Fibroblast of lung (primary cell): ENCODE data around the gene TATDN2. TPM values are rescaled to one million over a fixed set of nuclear protein-coding genes. Genes with fewer than 3 reads are reported as not detected.

Experiments
- DNase-seq, 2 donors: peaks; one replicate each; pipeline versions ENCODE4 v3.0.0 to v3.0.0-alpha.2; 2010; ENCODE audit warnings: low read depth in 2 of 2
- H2AFZ ChIP-seq: 2 replicates; pipeline ENCODE4 v1.5.1; 2012; ENCODE audit warnings: low read length, control low read depth, inconsistent platforms
- H3K27ac ChIP-seq: 2 replicates; pipeline ENCODE4 v1.5.1; 2011; ENCODE audit warnings: low read length, control low read depth; ENCODE audit not compliant: insufficient read depth
- H3K27me3 ChIP-seq: 2 replicates; pipeline ENCODE4 v1.5.1; 2011; ENCODE audit warnings: mild to moderate bottlenecking, low read length; ENCODE audit not compliant: control insufficient read depth, insufficient read depth
- H3K36me3 ChIP-seq: 2 replicates; pipeline ENCODE4 v1.5.1; 2011; ENCODE audit warnings: low read length; ENCODE audit not compliant: control insufficient read depth, insufficient read depth
- H3K4me1 ChIP-seq: 2 replicates; pipeline ENCODE4 v1.5.1; 2011; ENCODE audit warnings: low read length; ENCODE audit not compliant: control insufficient read depth, insufficient read depth; ENCODE audit errors: extremely low read depth
- H3K4me2 ChIP-seq: 2 replicates; pipeline ENCODE4 v1.5.1; 2011; ENCODE audit warnings: low read length, control low read depth; ENCODE audit not compliant: insufficient read depth; ENCODE audit errors: extremely low read depth
- H3K4me3 ChIP-seq, 4 experiments: fragments of 200-600 bp in 1 of 4; sonication (generic) in 1 of 4; replicated peaks in 1 of 4; 2 replicates each; pipeline ENCODE4 v1.5.1; 2011 to 2016; ENCODE audit warnings: low read length in 4 of 4, low read depth in 3 of 4, mild to moderate bottlenecking in 3 of 4, control low read depth in 2 of 4, inconsistent platforms in 1 of 4, mixed read lengths in 1 of 4; ENCODE audit not compliant: insufficient read depth in 1 of 4; ENCODE audit errors: control extremely low read depth in 1 of 4
- H3K79me2 ChIP-seq: 2 replicates; pipeline ENCODE4 v1.5.1; 2012; ENCODE audit warnings: mild to moderate bottlenecking, low read length, inconsistent platforms; ENCODE audit not compliant: control insufficient read depth, insufficient read depth
- H3K9ac ChIP-seq: 2 replicates; pipeline ENCODE4 v1.5.1; 2011; ENCODE audit warnings: mild to moderate bottlenecking, low read length, control low read depth; ENCODE audit not compliant: insufficient read depth
- H3K9me3 ChIP-seq: 2 replicates; pipeline ENCODE4 v1.5.1; 2012; ENCODE audit warnings: low read depth, low read length; ENCODE audit not compliant: control insufficient read depth, insufficient read depth
- H4K20me1 ChIP-seq: 2 replicates; pipeline ENCODE4 v1.5.1; 2011; ENCODE audit warnings: low read length; ENCODE audit not compliant: control insufficient read depth, insufficient read depth; ENCODE audit errors: extremely low read depth
- EZH2 ChIP-seq: IDR thresholded peaks from 2 replicates; pipeline ENCODE4 v1.5.1; 2012; ENCODE audit warnings: low read length, control low read depth, mild to moderate bottlenecking; ENCODE audit errors: missing control alignments
- polyA plus RNA-seq, 2 donors: library from polyadenylated mRNA; depleted of rRNA in 1 of 2; stranded (reverse) in 1 of 2; unstranded in 1 of 2; fragments of >200 nt; gene quantifications; 2 replicates each; pipeline ENCODE4 v1.2.1, GENCODE V29; 2011 to 2012; ENCODE audit warnings: missing spikeins in 1 of 2
- total RNA-seq: library from RNA; depleted of rRNA; stranded (reverse); fragments of >200 nt; gene quantifications from 2 replicates; pipeline ENCODE4 v1.2.1, GENCODE V29; 2014
- TF ChIP-seq, protein P1 (sequence below), 2 donors: IDR thresholded peaks in 1 of 2; conservative IDR thresholded peaks in 1 of 2; 1 replicate in 1 of 2; 2 replicates in 1 of 2; pipeline ENCODE4 v1.5.1; 2011 to 2012; ENCODE audit warnings: low read length in 2 of 2, control low read depth in 1 of 2, inconsistent platforms in 1 of 2, low read depth in 1 of 2, mild to moderate bottlenecking in 1 of 2

Gene TATDN2
- total and polyA plus RNA-seq, 2 donors (not counting 1 experiment from before 2014, with no cell fraction given): 12.4 to 16.5 TPM

DNA sequence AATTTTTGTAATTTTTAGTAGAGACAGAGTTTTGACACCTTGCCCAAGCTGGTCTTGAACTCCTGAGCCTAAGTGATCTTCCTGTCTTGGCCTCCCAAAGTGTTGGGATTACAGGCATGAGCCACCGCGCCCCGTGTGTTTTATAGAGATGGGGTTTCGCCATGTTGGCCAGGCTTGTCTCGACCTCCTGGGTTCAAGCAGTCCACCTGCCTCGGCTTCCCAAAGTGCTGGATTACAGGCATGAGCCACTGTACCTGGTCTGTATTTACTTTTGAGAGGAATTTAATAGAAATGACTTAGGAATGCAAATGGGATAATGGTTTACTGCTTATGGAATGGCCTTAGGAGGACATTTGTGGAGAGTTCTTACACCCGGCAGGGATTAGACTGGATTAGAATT is 10.8 kb downstream of the TATDN2 start:
- Histone ChIP-seq H3K79me2 (peaks cover 6% of the 10 kb centered on the region), H3K4me3 (no peak overlapping the region), H3K27me3 (no peaks in the 10 kb centered on the region), H3K4me2 (no peak overlapping the region), H3K36me3 (peaks cover 6% of the 10 kb centered on the region), H2AFZ (no peak overlapping the region), H3K27ac (no peak overlapping the region), H3K9ac (no peak overlapping the region), H4K20me1 (no peaks in the 10 kb centered on the region), H3K9me3 (no peaks in the 10 kb centered on the region), H3K4me1 (no peaks in the 10 kb centered on the region)
- DNase-seq: no peak
- TF ChIP-seq, protein P1, sequence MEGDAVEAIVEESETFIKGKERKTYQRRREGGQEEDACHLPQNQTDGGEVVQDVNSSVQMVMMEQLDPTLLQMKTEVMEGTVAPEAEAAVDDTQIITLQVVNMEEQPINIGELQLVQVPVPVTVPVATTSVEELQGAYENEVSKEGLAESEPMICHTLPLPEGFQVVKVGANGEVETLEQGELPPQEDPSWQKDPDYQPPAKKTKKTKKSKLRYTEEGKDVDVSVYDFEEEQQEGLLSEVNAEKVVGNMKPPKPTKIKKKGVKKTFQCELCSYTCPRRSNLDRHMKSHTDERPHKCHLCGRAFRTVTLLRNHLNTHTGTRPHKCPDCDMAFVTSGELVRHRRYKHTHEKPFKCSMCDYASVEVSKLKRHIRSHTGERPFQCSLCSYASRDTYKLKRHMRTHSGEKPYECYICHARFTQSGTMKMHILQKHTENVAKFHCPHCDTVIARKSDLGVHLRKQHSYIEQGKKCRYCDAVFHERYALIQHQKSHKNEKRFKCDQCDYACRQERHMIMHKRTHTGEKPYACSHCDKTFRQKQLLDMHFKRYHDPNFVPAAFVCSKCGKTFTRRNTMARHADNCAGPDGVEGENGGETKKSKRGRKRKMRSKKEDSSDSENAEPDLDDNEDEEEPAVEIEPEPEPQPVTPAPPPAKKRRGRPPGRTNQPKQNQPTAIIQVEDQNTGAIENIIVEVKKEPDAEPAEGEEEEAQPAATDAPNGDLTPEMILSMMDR (conservative IDR thresholded peaks at IDR 0.05 in 1 of 2, IDR thresholded peaks at IDR 0.05 in 1 of 2; ENCODE audit: low read depth in 1 of 2, low read length in 2 of 2): no peak
- TF ChIP-seq EZH2: no peak

DNA sequence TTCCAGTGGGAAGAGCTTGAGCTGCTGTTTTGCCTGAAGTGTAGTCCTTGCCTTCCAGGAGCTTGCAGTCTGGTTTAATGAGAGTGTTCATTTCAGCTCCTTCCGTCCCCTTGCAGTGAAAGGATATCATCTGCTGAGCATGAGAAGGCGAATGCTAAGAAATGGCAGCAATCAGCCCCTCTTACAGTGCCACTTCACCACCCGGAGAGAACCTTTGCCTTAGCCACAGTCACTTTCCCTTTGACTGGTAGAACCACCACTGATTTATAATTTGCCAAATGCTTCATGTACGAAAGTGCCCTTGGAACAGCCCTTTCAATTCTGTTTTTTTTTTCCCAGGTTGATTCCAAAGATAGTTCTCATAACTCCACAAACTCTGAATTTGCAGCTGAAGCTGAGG is 11.5 kb downstream of the TATDN2 start:
- H3K4me1 ChIP-seq: no peaks in the 10 kb centered on the region
- H3K4me3 ChIP-seq: no peak overlapping the region
- no peak for TF ChIP-seq EZH2
- TF ChIP-seq, protein P1 (conservative IDR thresholded peaks at IDR 0.05 in 1 of 2, IDR thresholded peaks at IDR 0.05 in 1 of 2; ENCODE audit: low read depth in 1 of 2, low read length in 2 of 2): no peak
- DNase-seq: no peak
- H3K27me3 ChIP-seq: no peaks in the 10 kb centered on the region
- H3K27ac ChIP-seq: no peak overlapping the region
- no peaks in the 10 kb centered on the region for H4K20me1 ChIP-seq
- H2AFZ ChIP-seq: no peak overlapping the region
- no peak overlapping the region for H3K4me2 ChIP-seq
- H3K9me3 ChIP-seq: no peaks in the 10 kb centered on the region
- H3K36me3 ChIP-seq: peaks cover 6% of the 10 kb centered on the region
- no peak overlapping the region for H3K9ac ChIP-seq
- peaks cover 5% of the 10 kb centered on the region for H3K79me2 ChIP-seq

DNA sequence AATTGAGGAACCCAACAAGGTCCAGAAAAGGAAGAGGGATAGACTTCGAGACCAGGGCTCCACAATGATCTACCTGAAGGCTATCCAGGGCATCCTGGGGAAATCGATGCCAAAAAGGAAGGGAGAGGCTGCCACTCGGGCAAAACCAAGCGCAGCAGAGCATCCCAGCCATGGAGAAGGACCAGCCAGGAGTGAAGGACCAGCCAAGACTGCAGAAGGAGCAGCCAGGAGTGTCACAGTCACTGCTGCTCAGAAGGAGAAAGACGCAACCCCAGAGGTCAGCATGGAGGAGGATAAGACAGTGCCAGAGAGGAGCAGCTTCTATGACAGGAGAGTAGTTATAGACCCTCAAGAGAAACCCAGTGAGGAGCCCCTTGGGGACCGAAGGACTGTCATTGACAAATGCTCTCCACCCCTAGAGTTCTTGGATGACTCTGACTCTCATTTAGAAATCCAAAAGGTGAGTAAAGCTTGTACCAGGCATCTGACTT is 12.0 kb downstream of the TATDN2 start:
- DNase-seq: no peak
- Histone ChIP-seq H2AFZ (no peak overlapping the region), H3K4me1 (no peaks in the 10 kb centered on the region), H3K4me3 (no peak overlapping the region), H3K9ac (no peak overlapping the region), H3K27me3 (no peaks in the 10 kb centered on the region), H3K9me3 (no peaks in the 10 kb centered on the region), H3K4me2 (no peak overlapping the region), H4K20me1 (no peaks in the 10 kb centered on the region), H3K79me2 (peaks cover 5% of the 10 kb centered on the region), H3K27ac (no peak overlapping the region), H3K36me3 (peaks cover 6% of the 10 kb centered on the region)
- TF ChIP-seq, protein P1 (conservative IDR thresholded peaks at IDR 0.05 in 1 of 2, IDR thresholded peaks at IDR 0.05 in 1 of 2; ENCODE audit: low read depth in 1 of 2, low read length in 2 of 2): no peak
- TF ChIP-seq EZH2: no peak
